ENCODE results near the gene EIF2B2. TPM values are rescaled to one million over a fixed set of nuclear protein-coding genes. Genes with fewer than 3 reads are reported as not detected.
"Not testable (repeated sequence)": the region's sequence is repeated elsewhere in the genome, so short reads cannot be mapped to it uniquely, and the experiment has no call there.

The EIF2B2 gene
- total RNA-seq, 1 experiment from 2014 or later: 154 TPM

DNA sequence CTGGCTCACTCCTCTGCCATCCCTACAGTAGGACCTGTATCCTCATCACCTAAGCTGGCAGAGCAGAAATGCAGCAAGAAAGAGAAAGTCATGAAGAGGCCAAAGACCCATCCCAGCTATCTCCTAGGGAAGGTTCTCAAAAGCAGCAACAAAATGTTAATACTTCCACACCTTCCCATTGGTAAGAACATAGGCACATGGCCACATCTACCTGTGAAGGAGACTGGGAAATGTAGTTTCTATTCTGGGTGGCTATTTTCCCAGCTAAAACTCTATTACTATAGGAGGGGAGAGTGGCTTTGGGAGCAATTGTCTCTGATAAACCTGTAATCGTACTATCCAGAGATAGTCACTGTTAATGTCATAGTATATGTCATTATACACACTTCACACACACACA, 13.7 kb upstream of the EIF2B2 start:
- no peak for DNase-seq (ENCODE audit: low read depth)

DNA sequence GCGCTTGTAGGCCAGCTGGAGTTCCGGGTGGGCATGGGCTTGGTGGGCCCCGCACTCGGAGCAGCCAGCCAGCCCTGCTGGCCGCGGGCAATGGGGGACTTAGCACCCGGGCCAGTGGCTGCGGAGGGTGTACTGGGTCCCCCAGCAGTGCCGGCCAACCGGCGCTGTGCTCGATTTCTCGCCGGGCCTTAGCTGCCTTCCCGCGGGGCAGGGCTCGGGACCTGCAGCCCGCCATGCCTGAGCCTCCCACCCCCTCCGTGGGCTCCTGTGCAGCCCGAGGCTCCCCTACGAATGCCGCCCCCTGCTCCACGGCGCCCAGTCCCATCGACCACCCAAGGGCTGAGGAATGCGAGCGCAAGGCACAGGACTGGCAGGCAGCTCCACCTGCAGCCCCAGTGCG, 8.5 kb upstream of the EIF2B2 start:
- DNase-seq (ENCODE audit: low read depth): not testable (repeated sequence)

DNA sequence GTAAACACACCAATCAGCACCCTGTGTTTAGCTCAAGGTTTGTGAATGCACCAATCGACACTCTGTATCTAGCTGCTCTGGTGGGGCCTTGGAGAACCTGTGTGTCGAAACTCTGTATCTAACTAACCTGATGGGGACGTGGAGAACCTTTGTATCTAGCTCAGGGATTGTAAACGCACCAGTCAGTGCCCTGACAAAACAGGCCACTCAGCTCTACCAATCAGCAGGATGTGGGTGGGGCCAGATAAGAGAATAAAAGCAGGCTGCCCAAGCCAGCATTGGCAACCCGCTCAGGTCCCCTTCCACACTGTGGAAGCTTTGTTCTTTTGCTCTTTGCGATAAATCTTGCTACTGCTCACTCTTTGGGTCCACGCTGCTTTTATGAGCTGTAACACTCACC, 6.9 kb upstream of the EIF2B2 start:
- not testable (repeated sequence) for DNase-seq (ENCODE audit: low read depth)

DNA sequence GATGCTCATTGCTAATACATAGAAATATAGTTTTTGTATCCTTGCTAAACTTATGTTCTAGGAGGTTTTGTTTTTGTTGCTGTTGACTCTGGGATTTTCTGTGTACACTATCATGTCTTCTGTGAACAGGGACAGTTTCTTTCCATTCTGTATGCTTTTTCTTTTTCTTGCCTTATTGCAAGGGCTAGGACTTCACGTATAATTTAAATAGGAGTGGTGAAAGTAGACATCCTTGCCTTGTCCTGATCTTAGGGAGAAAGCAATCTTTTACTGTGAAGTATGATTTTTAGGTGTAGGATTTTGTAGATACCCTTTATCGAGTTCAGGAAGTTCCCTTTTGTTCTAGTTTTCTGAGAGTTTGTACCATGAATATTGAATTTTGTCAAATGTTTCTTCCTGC, 1.5 kb upstream of the EIF2B2 start:
- DNase-seq (ENCODE audit: low read depth): no peak

DNA sequence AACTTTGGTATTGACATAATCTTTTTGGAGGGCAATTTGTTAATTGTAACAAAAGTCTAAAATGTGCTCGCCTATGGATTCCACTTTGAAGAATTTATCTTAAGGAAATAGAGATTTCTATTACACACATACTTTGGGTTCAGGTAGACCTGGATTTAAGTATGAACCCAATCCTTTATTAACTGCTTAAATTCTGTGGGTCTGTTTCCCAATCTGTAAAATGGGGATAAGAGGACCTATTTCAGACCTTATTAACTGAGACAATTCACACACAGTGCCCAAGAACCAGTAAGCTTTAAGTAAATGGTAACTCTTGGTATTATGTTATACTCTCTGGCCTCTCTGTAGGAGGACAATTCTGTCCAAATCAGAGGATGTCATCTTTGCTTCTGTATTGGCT, 822 bp upstream of the EIF2B2 start:
- DNase-seq (ENCODE audit: low read depth): no peak

DNA sequence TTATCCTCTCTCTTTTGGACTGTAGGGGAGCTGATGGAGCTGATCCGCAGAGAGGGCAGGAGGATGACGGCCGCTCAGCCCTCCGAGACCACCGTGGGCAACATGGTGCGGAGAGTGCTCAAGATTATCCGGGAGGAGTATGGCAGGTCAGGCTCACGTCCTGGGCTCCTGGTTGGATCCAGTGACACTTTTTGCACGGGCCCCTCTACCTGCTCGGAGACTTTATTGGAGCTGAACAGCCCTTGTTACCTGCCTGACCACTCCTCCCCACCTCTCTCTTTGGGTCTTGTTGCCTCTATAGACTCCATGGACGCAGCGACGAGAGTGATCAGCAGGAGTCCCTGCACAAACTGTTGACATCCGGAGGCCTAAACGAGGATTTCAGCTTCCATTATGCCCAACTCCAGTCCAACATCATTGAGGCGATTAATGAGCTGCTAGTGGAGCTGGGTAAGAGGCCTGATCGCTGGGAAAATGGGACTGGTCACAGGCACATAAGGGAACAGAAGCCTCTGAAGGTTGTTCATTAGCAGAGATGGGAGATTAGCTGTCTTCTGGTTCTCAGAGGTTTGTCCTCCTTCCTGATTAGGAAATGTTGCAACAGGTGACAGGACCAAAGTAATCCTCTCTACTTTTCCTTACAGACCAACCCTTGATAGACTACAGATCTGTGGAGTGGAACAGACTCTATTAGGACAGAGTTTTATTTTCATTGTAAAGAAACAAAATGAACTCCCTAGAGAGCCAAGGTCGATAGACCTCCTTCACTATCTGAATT, 718 bp downstream of the EIF2B2 start:
- no peak for DNase-seq (ENCODE audit: low read depth)

DNA sequence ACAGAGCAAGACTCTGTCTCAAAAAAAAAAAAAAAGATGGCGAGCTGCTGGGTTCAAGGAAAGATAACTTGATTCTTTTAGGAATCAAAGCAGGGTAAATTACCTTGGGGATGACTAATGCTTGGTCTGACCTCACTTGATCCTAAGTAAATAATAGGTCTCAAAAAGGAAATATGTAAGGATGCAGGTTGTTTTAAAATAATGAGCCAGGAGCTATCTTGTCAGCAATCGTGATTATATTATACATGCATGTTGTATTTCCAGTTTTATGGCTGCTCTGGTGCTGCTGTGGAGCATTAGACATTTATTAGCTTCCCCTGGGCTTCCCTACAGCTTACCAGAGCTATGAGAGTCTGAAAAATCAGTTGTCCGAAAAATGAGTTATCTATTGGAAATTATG, 2.6 kb downstream of the EIF2B2 start:
- no peak for DNase-seq (ENCODE audit: low read depth)

DNA sequence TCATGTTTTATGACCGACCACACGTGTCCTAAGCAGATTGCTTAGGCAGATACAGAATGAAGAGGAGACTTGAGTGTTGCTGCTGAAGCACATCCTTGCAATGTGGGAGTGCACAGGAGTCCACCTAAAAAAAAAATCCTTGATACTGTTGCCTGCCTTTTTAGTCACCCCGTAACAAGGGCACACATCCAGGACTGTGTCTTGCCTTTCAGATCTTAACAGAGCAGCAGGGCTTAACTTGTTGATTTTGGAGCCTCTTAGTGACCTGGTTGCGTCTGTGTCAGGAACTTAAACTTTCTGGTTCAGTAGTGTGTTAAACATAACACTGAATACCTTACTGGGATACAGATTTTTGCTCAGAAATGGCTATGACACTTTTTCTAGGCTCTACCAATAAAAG, 6.5 kb downstream of the EIF2B2 start:
- no peak for DNase-seq (ENCODE audit: low read depth)

DNA sequence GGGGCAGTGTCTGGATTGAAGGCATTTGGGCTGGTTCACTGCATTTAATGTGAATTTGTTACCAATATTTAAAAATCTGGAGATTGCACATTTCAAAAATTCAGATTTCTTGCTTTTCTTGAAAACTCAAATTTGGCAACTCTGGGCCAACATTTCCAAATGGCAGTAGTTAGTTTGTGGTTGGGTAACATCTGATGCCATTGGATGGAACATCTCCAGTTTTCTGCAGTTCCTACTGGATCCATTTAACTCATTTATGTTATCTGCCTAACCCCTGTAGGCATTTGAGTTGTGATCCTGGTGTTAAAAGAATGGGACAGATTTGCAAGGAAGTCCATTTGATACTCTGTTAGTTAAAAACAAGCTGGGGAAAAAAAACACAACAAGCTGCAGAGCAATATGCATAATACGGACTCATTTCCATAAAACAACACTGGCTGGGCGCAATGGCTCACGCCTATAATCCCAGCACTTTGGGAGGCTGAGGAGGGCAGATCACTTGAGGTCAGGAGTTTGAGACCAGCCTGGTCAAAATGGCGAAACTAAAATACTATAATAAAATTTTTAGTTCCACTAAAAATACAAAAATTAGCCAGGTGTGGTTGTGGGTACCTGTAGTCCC, 7.9 kb downstream of the EIF2B2 start:
- no peak for DNase-seq (ENCODE audit: low read depth)

DNA sequence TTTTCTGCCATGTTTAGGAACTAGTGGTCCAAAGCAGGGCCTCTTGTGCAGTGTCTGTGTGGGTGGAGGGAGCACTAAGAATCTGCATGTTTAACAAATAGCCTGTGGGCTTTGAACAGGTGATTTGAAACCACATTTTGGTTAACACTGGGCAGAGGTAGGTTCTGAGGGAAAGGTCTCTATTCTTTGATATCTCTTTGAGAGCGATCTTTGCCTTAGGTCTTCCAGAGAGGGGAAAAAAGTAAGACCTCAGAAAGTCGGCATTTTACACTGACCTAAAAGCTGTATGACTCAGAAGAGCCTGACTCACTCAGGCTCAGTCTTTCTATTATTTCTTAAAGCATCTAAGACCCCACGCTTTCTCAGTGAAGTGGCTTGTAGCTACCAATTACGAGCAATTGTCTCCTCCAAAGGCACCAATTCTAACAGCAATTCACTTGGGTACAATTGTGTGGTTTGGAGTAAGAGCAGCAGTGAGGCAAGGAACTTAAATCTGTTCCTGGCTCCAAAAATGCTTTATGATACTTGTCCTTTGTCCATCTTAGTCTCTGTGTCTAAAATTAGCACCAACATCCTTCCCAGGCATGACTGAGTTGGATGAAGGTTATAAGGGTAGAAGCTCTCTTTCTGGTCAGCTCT, 8.8 kb downstream of the EIF2B2 start:
- DNase-seq (ENCODE audit: low read depth): peak; percentile 89

DNA sequence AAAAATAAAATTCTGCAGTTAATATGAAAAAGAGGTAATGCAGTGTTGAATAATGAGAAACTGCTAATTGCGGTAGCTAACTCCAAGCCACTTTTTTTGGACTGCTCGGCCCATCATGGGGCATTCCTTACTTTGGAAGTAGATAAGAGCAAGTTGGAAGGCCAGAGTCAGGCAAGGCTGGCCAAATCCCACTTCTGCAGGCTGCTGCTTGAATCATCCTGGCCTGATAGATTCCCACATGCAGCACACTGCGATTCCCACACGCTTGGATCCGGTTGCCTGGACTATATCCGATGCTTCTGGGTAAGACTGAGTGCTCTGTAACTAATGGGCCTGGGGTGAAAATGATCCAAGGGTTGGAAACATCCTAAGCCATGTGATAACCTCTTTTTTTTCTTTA, 10.6 kb downstream of the EIF2B2 start:
- no peak for DNase-seq (ENCODE audit: low read depth)

DNA sequence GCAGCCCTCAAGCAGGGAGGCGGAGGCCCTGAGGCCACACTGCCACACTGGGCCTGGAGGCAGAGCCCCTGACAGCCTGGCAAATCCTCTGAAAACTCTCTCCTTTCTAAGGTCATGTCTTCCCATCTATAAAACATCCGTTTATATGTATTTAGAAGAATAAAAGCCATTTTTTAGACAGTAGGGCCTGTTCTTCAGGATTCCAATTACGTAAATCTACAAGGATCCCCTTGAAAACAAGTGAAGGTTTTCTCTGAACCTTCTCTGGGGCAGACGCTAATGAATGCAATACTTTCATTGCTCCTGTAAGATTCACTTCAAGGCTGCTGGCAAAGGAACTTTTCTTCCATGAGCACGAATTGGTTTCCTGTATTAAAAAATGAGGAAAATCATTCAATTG, 12.8 kb downstream of the EIF2B2 start:
- no peak for DNase-seq (ENCODE audit: low read depth)

DNA sequence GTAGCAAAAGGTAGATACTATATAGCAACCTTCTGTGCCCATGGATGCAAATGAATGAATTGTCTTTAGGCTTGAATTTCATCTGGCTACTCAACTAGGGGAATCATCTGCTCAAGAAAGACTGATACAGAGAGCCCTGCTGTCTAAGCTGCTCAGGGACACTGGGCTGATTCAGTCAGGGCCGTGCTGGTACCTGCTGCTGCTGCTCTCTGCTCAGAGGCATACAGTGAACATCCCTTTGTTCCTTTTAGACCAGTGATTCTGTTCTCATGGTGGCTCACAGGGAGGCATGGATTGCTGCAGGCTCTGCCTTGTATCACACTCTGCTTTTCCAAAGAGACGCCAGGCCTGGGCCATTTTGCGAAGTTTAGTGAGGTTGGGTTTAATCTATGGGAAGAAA, 14.1 kb downstream of the EIF2B2 start:
- no peak for DNase-seq (ENCODE audit: low read depth)

DNA sequence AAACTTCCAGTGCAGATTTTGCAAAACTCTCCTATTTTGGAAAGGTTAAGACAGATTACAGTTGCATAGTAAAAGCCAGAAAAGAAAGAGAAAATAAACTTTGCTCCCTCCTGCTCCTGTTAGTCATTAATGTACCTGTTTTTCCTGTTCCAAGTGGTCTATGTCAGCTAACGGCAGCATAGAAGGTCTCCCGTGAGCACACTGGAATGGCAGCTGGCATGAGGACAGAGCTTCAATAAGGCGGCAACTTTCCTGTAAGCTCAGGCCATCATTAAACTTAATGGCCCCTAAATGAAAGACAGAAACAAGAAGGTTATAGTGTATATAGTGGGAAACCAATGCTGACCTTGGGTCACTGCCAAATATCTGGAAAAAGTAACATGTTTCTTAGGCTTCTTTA, 16.0 kb downstream of the EIF2B2 start:
- no peak for DNase-seq (ENCODE audit: low read depth)

DNA sequence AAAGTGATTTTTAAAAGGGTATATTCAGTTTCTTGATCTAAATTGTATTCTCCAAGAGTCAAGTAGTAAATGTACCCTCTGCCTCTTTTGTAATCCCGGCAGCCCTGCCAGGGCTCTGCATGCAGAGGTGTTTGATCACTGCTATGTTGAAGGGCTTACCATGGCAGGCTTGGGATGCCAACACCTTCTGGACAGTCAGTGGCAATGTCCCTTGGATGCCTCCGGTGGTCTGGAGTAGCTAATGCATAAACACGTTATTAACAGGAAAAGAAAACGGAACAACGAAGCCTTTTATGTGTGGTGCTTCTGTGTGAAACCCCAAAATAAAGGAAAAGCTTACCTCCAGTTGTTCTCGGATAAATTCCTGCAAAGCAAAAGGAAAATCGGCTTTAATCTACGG, 19.9 kb downstream of the EIF2B2 start:
- peak; percentile 23 for DNase-seq (ENCODE audit: low read depth)

DNA sequence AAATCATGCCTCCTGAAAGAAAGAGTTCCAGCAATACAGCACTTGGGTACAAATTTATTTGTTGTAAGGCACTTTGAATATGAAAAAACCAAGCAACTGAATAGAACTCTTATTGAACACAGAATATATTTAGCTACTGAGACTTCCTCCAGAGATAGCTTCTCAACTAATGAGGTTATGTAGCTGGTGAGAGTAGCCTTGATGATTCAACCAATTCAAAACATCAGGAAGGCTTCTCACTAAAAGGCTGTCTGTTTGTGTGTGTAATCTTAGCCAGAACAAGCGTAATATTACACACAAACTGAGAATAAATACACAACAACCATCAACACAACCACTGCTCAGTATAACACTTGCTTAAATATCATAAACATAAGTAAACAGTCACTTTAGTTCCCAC, 20.4 kb downstream of the EIF2B2 start:
- DNase-seq (ENCODE audit: low read depth): no peak

DNA sequence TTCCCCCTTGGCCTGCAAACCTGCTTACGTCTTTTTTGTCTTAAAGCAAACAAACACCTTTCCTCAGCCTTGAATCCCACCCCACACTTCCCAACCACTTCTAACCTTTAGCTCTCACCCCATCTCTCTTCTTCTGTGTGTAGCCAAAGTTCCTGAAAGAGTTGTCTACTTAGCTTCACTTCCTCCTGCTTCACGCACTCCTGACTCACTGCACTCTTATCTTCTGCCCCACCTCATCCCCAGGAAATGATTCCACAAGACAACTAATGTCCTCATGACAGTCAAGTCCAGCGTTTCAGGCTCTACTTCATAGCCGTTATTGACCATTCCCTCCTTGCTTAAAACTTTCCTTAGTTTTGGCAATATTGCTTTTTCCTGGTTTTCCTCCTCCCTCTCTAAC, 22.4 kb downstream of the EIF2B2 start:
- DNase-seq (ENCODE audit: low read depth): peak; percentile 82

DNA sequence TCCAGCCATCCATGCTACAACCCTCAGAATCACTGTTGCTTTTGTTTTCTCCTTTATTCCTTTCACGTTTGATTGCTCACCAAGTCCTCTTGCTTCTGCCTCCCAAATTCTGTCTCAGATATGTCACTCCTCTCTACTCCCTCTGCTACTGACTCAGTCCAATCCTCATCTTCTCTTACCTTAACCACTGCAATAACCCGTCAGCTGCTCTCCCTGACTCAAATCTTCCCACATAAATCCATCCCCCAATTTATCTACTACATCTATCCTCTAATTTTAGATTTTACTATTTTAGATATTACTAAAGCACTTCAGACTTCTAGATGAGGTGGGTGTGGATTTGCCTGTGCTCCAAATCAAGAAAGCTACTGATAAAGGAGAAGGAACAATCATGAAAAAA, 23.2 kb downstream of the EIF2B2 start:
- no peak for DNase-seq (ENCODE audit: low read depth)

DNA sequence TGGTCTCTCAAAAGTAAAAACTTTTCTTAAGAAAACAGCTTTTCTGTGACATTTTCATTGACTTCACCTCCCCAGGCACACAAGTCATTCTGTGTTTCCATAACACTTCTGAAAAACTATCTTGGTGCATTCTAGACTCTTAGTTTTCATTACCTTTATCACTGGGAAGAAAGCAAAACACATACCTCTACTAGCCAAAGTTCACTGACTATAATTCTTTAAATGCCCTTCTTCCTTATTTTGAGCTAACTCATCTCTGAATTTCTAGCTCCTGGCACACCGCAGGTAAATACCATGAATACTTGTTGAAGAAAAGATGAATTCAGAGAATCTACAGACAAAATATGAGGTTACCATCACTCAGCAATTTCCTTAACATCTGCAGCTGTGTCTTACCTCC, 27.4 kb downstream of the EIF2B2 start:
- DNase-seq (ENCODE audit: low read depth): no peak

DNA sequence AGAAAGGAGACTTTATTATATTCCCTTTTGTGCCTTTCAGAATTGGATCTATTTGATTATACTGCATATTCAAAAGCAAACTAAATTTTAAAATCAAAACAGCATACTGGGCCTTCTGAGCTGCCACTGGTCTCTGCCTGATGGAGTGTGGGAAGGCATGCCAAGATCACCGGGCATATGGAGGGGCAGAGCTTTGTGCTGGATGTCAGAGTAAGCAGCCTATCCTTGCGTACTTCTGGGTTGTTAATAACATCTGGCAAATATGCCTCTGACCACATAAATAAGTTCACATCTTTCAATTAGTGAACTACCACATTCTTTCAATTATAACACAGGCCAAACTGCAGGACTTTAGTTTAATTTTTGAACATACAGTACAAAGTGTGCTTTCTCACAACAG, 30.2 kb downstream of the EIF2B2 start:
- no peak for DNase-seq (ENCODE audit: low read depth)

DNA sequence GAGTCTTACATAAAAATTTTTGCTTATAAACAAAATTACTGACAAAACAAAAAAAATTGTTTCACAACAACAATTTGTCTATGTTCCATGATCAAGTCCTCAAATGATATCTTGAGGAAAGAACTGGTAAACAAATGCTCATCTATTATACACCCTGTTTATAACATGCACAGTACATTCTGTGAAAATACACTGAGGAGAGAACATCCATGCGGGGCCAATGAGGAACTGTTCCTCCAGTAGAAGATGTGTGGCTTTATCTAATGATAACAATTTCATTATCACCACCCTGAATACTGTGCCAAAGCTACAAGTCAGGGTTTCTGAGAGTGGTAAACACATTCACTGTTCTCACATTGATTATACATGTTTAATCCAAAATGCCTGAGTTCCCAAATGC, 37.8 kb downstream of the EIF2B2 start:
- DNase-seq (ENCODE audit: low read depth): no peak

DNA sequence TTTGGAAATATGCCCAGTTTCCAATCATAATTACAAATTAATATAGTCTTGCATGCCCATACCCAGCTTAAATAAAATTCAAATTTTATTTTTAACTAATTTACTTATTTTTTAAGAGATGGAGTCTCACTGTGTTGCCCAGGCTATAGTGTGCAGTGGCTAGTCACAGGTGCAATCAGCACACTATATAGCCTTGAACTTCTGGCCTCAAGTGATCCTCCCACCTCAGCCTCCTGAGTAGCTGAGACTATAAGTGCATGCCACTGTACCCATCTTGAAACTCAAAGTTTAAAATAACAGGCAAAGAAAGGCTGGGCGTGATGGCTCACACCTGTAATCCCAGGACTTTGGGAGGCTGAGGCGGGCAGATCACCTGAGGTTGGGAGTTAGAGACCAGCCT, 38.2 kb downstream of the EIF2B2 start:
- no peak for DNase-seq (ENCODE audit: low read depth)

DNA sequence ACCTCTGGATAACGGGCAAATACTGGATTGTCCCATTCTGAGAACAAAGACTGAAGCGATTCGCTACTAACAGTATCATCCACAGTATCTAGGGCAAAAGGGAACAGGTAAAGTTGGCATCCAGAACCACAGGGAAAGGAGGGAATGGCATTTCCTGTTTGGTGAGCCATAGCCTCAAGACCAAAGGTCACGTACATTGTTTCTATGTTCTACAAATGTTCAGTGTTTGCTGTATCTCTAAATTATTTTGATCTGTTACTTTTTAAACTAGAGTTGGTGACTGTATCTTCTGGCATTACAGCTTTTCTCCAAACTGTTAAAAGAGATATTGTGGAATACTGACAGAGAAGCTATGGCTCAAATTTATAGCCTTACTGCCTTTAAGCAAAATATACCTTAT, 38.9 kb downstream of the EIF2B2 start:
- peak; percentile 69 for DNase-seq (ENCODE audit: low read depth)
